Glutamatergic neuron (in vitro differentiated cells): ENCODE data around the gene MRPL17. TPM values are rescaled to one million over a fixed set of nuclear protein-coding genes. Genes with fewer than 3 reads are reported as not detected.

Source experiments
- DNase-seq: peaks from one replicate; pipeline ENCODE4 v3.0.0; 2022
- H3K27ac Mint-ChIP-seq: one replicate; pipeline ENCODE4 v1.8.0; 2020; ENCODE audit warnings: mild to moderate bottlenecking, mixed read lengths, inconsistent platforms; ENCODE audit not compliant: unreplicated experiment
- H3K27me3 Mint-ChIP-seq: one replicate; pipeline ENCODE4 v1.8.0; 2020; ENCODE audit warnings: mild to moderate bottlenecking, moderate library complexity, mixed read lengths, inconsistent platforms; ENCODE audit not compliant: unreplicated experiment
- H3K36me3 Mint-ChIP-seq: one replicate; pipeline ENCODE4 v1.8.0; 2020; ENCODE audit warnings: mild to moderate bottlenecking, mixed read lengths, inconsistent platforms; ENCODE audit not compliant: unreplicated experiment
- H3K4me1 Mint-ChIP-seq: one replicate; pipeline ENCODE4 v1.8.0; 2020; ENCODE audit warnings: mild to moderate bottlenecking, low read depth, mixed read lengths, inconsistent platforms; ENCODE audit not compliant: unreplicated experiment
- H3K4me3 Mint-ChIP-seq: one replicate; pipeline ENCODE4 v1.8.0; 2020; ENCODE audit warnings: mild to moderate bottlenecking, mixed read lengths, inconsistent platforms; ENCODE audit not compliant: unreplicated experiment
- H3K9me3 Mint-ChIP-seq: one replicate; pipeline ENCODE4 v1.8.0; 2020; ENCODE audit warnings: mild to moderate bottlenecking, moderate library complexity, mixed read lengths, inconsistent platforms; ENCODE audit not compliant: unreplicated experiment
- long read RNA-seq: library from polyadenylated mRNA; unstranded; transcript quantifications from one replicate; pipeline ENCODE4 v2.0.0, GENCODE V29; 2020; ENCODE audit not compliant: unreplicated experiment
- total RNA-seq: library from RNA; stranded (reverse); fragmentation: NEBNext Ultra II Directional; extraction: Animal tissue kit (Norgen Biotek cat#: 25700); gene quantifications from one replicate; pipeline ENCODE4 v1.2.1, GENCODE V29; 2021; ENCODE audit not compliant: unreplicated experiment
- TF ChIP-seq, protein P1 (sequence below): fragments of 200-600 bp; sonication (generic); IDR thresholded peaks from one replicate; pipeline ENCODE4 v1.5.0; 2021; ENCODE audit not compliant: partially characterized antibody, unreplicated experiment

Gene MRPL17
- 23.3 TPM for total RNA-seq
- long read RNA-seq, transcript MRPL17-201 (3 exons, 1,969 nt): major isoform, 20 of 26 reads
- long read RNA-seq, partial matches to known transcripts: 0 of 26 reads
- long read RNA-seq, other reads (novel, unspliced or antisense): 2 of 26 reads

DNA sequence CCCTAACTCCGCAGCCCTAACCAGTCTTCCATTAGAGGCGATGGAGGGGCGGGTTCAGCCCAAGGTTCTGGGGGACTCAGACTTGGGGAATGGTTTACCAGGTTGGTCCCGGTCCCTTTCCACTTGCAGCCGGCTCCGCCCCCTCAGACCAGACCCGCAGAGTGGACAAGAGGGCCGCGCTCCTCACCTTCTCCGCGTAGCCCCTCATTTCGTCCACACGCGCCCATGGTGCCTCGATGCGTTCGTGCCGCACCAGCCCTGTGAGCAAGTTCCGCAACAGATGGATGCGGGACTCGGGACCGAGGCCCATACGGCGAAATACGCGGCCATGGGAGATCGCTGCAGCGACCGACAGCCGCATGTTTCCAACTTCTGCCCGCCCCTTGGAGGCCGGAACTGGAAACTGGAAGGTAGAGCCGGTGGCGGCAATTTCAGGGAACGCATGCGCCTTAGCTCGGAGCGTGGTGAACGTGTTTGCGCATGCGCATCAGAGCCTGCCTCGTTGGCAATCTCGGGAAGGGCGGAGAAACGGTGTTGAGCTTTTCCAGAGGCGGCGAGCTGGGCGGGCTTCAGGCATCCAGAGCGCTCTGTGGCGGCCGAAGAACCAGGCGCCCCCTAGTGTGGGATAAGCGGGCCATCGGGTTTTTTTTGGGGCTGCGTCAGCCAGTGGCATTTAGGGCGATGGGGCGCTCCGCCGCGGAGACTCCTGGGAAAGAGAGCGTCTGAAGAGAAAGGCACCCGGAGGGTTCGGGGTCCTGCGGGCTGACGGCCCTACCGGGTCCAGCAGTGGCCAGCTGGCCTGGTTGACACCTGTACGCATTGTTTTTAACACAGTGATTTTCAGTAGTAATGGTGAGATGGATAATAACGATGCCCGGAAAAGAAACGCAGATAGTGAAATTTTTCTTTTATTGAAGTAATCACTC, at the start of gene MRPL17:
MRPL17 (minus strand) TSS at position 405 of the 926 bp plus-strand sequence; CDS start at position 361, 44 bp downstream.
- Mint-ChIP-seq H3K27ac (peak within 1 kb of the TSS; percentile 96), H3K4me1 (peaks cover 2% of the 10 kb centered on the region), H3K27me3 (peaks cover 2% of the 10 kb centered on the region), H3K36me3 (no peaks in the 10 kb centered on the region), H3K9me3 (peaks cover 3% of the 10 kb centered on the region), H3K4me3 (peak within 1 kb of the TSS; percentile 99)
- TF ChIP-seq, protein P1, sequence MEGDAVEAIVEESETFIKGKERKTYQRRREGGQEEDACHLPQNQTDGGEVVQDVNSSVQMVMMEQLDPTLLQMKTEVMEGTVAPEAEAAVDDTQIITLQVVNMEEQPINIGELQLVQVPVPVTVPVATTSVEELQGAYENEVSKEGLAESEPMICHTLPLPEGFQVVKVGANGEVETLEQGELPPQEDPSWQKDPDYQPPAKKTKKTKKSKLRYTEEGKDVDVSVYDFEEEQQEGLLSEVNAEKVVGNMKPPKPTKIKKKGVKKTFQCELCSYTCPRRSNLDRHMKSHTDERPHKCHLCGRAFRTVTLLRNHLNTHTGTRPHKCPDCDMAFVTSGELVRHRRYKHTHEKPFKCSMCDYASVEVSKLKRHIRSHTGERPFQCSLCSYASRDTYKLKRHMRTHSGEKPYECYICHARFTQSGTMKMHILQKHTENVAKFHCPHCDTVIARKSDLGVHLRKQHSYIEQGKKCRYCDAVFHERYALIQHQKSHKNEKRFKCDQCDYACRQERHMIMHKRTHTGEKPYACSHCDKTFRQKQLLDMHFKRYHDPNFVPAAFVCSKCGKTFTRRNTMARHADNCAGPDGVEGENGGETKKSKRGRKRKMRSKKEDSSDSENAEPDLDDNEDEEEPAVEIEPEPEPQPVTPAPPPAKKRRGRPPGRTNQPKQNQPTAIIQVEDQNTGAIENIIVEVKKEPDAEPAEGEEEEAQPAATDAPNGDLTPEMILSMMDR: peak; percentile 90
- peak; percentile 99 for DNase-seq

DNA sequence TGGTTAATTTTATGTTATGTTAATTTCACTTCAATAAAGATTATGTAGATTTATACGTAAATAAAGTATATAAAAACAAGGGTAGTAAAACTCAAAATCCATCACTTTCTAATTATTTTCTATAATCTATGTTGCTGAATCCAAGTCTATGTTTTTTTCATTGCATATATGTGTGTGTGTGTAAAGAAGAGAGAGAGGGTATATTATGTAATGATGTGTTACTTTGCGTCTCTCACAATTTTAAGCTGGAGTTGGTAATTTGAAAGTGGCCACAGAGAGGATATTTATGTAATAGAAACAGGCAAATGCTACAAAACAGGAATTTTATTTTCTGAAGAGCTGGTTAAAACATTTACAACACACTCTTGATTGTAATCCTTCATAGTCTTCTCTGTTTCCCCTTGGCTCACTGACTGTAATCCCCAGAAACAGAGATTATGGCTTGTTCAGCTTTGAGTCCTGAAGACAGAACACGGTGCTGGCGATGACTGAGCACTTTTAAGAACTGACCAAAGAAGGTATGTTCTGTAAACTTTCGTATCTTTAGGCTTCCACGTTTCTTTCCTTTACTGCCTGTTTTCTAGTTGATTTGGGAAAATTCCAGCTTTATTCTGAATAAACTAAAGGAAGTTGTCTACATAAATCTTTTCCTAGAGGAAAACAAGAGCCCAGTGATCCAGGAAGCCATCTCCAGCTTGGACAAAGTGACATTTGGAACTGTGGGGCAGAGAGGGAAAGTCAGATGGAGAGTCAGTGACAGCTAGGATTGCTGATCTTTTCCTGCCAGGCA, 45.0 kb upstream of the MRPL17 start:
- no peak overlapping the region for H3K27ac Mint-ChIP-seq
- H3K27me3 Mint-ChIP-seq: no peaks in the 10 kb centered on the region
- H3K36me3 Mint-ChIP-seq: no peaks in the 10 kb centered on the region
- TF ChIP-seq, protein P1: no peak
- H3K9me3 Mint-ChIP-seq: no peaks in the 10 kb centered on the region
- no peak for DNase-seq
- H3K4me1 Mint-ChIP-seq: no peaks in the 10 kb centered on the region
- H3K4me3 Mint-ChIP-seq: no peak overlapping the region

DNA sequence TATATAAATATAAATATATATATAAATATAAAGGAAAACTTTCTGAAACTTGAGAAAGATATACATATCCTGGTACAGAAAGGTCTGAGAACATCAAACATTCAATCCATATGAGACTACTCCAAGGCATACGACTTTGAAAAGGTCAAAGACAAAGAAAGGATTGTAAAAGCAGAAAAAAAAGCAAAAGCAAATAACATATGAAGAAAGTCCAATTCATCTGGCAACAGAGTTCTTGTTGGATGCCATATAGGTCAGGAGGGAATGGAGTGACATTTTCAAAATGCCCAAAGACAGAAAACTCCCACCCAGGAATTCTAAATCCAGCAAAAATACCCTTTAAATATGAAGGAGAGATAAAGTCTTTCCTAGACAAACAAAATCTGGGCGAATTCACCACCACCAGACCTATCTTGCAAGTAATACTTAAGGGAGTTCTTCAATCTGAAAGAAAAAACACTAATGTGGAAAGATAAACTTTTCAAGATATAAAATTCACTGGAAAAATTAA, 42.3 kb upstream of the MRPL17 start:
- Mint-ChIP-seq H3K36me3 (no peaks in the 10 kb centered on the region), H3K27me3 (no peaks in the 10 kb centered on the region), H3K27ac (no peak overlapping the region), H3K4me1 (no peaks in the 10 kb centered on the region), H3K9me3 (no peaks in the 10 kb centered on the region), H3K4me3 (no peak overlapping the region)
- no peak for DNase-seq
- TF ChIP-seq, protein P1: no peak

DNA sequence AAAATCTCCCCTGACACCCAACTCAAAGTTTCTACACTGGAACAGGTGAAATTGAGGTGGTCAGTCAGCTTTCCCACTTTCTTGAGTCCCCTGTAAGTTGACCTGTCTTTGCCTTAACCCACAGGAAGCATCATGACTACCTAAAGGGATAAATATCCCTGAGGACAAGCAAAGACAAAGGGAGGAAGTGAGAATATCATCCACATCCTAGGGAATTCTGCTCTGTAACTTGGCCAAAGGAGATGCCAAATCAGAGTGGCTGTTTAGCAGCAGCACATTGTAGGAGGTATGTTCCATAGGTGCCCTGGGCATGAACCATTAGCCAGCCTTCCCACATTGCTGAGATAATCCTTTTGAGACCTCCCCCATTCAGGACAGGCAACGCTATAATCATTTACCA, 40.9 kb upstream of the MRPL17 start:
- no peak overlapping the region for H3K4me3 Mint-ChIP-seq
- no peaks in the 10 kb centered on the region for H3K4me1 Mint-ChIP-seq
- TF ChIP-seq, protein P1: no peak
- H3K27me3 Mint-ChIP-seq: no peaks in the 10 kb centered on the region
- H3K9me3 Mint-ChIP-seq: no peaks in the 10 kb centered on the region
- no peak overlapping the region for H3K27ac Mint-ChIP-seq
- no peaks in the 10 kb centered on the region for H3K36me3 Mint-ChIP-seq
- no peak for DNase-seq
